LHCN-M2 (cell line): ENCODE results near the gene CCDC141. TPM values are rescaled to one million over a fixed set of nuclear protein-coding genes. Genes with fewer than 3 reads are reported as not detected.
A peak's percentile ranks its signal among the peaks of the same experiment; 100 is the strongest.

Source experiments
- DNase-seq: peaks from one replicate; pipeline ENCODE4 v3.0.0-alpha.2; 2012; ENCODE audit warnings: low read depth
- total RNA-seq: library from RNA; depleted of rRNA; stranded (reverse); fragments of >200 nt; gene quantifications from 2 replicates; pipeline ENCODE4 v1.2.3, GENCODE V29; 2014; rRNA removed

The CCDC141 gene
- total RNA-seq, 1 experiment from 2014 or later, result 3.7 TPM

DNA sequence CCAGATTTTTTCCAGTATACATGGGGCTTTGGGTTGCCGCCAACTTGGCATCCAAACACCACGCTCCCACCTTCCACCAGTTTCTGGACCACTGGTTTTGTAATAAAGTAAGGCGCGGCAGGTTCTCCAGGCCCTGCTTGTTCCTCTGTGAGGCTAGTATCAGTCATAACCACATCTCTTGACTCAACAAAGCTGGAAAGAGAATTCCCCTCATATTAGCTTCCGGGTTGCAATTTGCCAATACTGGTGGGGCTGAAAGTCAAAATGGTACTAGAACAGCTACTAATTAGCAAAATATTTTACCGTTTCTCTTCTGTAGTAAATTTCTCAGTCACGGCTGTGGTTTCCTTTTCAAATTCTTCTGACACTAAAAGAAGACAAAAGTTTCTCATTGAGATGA, 267.7 kb downstream of the CCDC141 start:
- peak; percentile 15 for DNase-seq

Other genes starting within 250 kb of the CCDC141 start
- gene TTN, start 242.7 kb downstream of the CCDC141 start, total RNA-seq, result 2.0 and 5.5 TPM in 2 replicates
- gene SESTD1, start 214.7 kb upstream of the CCDC141 start, total RNA-seq, result 5.5 and 8.8 TPM in 2 replicates